HG03432 (cell line): ENCODE results near the gene APOL3.
"Not testable (repeated sequence)": the region's sequence is repeated elsewhere in the genome, so short reads cannot be mapped to it uniquely, and the experiment has no call there.

Experiments
- ATAC-seq: cut with Tn5 transposase; IDR thresholded peaks from one replicate; pipeline ENCODE4 v1.9.1; 2021; ENCODE audit warnings: mild to moderate bottlenecking, moderate library complexity; ENCODE audit not compliant: unreplicated experiment

The APOL3 gene, protein sequence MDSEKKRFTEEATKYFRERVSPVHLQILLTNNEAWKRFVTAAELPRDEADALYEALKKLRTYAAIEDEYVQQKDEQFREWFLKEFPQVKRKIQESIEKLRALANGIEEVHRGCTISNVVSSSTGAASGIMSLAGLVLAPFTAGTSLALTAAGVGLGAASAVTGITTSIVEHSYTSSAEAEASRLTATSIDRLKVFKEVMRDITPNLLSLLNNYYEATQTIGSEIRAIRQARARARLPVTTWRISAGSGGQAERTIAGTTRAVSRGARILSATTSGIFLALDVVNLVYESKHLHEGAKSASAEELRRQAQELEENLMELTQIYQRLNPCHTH

DNA sequence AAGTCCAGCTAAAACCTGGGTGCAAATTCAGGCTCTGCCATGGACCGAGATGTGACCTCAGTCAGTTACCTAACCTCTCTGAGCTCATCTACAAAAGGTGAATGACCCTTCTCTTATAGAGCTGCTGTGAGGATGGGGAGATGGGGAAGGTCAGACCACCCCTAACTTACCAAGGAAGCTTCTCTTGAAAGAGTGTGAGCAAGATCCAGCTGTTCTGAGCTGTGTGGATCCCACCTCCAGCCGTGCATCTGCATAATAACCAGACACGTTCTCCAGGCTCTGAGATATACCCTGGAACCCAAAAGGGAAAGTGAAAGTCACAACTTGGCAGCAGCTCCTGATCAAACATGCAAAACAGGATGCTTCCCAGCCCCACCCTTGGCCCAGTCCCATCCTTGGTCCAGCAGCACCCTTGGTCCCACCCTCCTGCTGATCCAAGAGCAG, at the start of gene APOL3:
TSS of gene APOL3 (minus strand) at position 257 of the 444 bp plus-strand sequence. CDS start 11,700 bp downstream, outside the sequence.
- peak; percentile 33 for ATAC-seq

DNA sequence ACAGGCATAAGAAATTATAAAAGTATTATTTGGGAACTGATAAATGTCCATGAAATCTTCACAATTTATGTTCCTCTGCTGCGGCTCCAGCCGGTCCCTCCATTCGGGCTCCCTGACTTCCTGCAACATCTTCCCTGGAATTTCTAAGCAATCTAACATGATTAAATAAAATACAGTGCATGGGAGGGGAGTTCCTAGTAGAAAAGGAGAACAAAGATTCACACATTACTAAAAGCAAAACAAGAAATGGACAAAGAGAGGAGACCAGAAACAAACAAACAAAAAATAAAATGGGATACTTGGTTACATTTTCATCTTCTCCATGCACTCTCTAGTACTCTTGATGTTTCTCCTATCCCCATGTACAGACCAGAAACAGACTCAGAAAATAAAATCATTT, 49.7 kb upstream of the APOL3 start:
- ATAC-seq = no peak

DNA sequence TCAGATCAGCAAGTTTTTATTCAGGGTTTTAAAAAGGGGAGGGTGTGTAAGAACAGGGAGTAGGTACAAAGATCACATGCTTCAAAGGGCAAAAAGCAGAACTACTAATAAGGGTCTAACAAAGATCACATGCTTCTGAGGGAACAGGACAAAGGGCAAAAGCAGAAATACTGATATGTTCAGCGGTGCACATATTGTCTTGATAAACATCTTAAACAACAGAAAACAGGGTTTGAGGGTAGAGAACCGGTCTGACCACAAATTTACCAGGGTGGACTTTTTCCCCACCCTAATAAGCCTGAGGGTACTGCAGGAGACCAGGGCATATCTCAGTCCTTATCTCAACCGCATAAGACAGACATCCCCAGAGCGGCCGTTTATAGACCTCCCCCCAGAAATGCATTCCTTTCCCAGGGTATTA, 48.9 kb upstream of the APOL3 start:
- not testable (repeated sequence) for ATAC-seq

DNA sequence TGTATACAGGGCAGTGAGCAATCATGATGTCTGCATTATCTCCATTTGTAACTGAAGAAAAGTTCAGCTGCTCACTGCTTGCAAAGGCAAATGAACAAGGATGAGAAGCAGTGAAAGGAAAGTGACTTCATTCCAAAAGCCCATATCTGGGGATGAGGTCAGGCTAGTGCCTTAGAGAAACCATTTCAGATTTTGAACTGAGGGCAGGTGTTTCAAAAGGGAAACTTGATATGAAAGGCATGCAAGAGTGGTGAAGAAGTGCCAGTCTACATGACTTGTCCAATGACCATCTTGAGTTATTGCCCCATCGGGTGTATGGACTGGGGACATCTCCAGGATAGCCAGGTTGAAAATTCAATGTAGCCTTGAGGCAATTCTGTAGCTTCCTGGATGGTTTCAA, 48.4 kb upstream of the APOL3 start:
- no peak for ATAC-seq

DNA sequence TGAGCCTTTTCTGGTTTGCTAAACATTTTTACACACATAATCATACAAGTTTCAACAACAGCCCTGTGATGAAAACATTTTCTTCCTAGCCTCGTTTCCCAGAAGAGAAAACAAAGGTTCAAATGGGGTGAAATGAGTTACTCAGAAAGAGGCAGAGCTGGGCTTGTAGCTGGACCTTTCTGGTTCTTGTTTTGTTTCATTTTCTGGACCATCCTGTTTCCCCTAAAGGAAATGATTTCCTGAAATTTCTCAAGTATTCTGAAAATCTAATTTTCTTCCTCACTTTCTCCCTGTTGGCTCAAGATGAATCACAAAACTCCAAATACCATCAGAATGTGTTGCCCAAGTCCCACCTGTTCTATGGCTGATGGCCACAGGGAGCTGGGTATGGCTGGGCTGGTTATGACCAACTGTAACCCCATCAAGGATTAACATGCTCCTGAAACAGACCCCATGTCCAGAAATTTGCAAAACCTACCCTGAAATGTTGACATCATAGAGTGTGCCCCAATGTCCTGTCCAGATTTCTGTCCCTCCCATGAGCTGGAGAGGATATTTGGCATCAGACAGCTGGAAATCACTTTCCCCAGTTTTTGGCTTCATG, 47.7 kb upstream of the APOL3 start:
- ATAC-seq = no peak

DNA sequence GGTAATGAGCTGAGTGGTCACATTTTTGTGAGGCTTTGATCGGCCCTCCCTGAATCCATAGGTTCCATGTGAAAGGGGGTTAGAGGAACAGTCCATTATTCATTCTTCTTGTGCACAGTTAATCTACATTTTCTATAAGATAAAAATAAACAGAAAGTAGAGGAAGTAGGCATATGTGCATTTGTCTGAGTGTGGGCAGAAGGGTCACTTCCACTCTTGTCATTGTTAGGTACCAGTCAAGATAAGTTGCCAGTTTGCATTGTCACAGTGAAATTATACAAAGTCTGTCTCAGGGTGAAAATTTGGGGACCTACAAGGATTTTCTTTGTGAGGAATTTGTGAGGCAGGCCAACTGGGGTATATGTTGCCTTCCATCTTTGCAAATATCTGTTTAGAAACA, 45.7 kb upstream of the APOL3 start:
- ATAC-seq = no peak

DNA sequence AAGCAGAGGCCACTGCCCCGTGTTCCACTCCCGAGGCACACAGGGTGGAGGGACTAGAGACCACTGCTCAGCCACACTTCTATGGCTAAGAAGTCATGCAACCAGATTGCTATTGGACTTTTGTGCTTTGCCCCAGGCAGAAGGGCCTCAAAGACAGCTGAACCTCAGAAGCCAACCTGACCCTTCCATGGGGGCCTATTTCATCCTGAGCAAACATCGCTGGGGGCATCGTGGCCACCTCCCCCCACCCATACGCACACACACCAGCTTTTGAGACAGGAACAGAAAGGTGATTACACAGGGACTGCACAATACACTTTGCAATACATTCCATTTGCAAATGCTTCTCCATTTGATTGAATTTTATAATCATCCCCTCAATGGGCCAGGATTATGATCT, 45.0 kb upstream of the APOL3 start:
- not testable (repeated sequence) for ATAC-seq

DNA sequence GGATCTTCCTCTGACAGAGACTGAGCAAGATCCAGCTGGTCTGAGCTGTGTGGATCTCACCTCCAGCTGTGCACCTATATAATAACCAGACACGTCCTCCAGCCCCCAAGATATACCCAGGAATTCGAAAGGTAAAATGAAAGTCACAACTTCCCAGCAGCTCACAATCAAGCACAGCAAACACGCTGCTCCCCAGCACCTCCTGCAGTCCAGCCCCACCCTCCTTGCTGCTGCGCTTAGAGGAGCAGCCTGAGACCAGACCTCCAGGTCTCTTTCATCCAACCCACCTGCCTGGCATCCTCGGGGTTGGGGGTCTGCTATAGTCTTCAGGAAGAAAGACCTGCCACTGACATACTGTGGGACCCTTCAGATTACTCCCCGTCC, 44.1 kb upstream of the APOL3 start:
- ATAC-seq = no peak

DNA sequence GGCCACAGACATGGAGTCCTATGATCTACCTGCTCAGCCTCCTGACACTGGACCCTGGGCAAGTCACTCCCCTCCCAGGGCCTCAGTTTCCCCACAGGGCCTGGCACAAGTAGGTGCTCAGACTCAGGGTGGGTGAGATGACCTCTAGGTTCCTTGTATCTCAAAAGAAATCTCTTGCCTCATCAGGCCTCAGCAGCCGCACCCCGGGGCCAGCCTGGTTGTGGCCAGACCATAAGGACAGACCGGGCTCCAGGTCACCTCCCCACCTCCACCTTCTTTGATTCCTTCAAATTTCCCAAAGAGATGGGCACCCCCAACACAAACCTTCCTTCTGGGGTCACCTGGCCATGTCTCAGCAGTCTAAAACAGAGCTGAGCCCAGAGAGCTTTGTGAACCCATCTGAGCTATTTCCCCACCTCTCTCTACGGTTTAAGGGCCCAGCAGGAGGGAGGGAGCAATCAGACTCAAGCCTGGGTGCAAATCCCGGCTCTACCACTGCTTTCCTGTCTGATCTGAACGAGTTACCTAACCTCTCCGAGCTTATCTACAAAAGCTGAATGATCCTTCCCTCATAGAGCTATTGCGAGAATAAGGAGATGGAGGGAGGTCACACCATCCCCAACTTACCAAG, 43.6 kb upstream of the APOL3 start:
- ATAC-seq = no peak

DNA sequence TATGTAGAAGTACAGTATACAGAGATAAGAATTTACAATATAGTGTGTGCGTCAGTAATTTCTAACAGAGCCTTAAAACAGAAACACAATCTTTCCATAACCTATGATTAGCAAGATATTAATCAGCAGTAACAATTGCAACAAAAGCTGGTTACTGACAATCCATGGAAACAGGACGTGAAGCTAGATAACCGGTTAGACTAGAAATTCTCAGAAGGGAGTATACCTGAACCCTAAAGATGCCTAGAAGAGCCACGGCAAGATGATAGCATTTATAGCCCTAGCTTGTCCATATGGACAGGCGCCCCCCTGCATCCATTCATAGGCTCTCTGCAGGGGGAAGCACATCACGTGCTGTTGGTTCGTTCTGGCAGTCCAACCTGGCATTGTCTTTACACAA, 42.9 kb upstream of the APOL3 start:
- ATAC-seq = not testable (repeated sequence)

DNA sequence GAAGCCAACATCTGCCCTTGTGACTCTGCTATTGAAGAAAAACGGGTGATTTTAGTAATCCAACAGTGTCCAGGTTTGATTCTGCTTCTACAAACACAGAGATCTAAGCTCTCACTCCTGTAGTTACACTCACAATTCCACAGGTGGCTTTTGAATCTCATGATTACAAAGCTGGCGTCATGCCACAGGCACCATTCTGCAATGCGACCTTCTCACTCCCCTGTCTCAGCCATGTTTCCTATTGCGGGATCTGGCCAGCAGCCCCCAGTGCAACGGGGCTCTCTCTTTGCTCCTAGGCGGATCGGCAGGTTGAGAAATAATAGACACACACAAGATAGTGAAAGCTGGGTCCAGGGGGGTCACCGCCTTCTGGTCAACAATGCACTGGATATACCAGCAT, 42.4 kb upstream of the APOL3 start:
- not testable (repeated sequence) for ATAC-seq

DNA sequence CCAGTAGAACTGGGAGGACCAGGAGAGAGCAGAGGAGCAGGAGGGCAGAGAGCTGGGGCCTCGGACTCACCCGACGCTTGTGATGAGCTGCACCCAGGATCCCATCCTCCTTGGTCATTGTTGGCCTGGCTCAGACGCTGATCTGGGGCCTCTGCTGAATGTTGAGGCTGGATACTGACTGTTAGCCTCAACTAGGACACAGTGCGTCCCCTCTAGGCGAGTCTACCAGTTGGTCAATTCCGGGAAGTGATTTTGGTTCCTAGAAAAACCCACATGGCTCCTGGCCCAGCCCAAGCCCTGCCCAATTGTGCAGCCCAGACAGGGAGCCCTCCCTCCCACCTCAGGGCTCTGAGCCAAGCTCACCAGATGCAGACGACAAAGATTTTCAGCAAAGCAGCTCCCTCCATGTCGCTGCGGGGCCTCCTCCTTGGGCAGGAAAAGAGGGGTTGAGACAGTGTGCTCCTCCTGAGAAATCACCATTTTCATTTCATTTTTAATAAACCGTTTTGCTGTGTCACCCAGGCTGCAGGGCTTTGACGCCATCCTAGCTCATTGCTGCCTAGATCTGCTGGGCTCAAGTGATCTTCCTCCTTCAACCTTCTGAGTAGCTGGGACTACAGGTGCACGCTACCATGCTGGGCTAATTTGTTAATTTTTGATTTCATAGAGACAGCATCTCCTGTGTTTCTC, 41.2 kb upstream of the APOL3 start, which contains the start of gene APOL4:
TSS of gene APOL4 (minus strand) at position 180 of the 690 bp plus-strand sequence. CDS start at position 105, 75 bp downstream.
- ATAC-seq = no peak

DNA sequence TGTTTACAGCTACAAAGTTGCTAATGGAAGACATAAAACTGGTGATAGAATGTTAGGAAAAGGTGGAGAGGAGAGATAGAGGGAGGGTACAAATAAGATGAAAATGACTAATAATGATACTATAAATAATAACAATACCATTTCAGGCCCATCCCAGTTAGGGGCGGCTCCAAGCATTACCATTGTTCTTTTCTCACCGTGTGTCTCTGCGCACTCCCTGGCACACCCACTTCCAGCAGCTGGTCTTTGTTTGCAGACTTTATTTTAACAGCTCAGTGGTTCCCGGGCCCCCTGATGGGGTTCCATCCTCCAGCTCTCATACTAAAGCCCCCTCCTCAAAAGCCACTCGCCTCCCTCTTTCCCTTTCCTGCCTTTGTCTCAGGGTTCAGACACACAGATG, 40.5 kb upstream of the APOL3 start:
- ATAC-seq = not testable (repeated sequence)

DNA sequence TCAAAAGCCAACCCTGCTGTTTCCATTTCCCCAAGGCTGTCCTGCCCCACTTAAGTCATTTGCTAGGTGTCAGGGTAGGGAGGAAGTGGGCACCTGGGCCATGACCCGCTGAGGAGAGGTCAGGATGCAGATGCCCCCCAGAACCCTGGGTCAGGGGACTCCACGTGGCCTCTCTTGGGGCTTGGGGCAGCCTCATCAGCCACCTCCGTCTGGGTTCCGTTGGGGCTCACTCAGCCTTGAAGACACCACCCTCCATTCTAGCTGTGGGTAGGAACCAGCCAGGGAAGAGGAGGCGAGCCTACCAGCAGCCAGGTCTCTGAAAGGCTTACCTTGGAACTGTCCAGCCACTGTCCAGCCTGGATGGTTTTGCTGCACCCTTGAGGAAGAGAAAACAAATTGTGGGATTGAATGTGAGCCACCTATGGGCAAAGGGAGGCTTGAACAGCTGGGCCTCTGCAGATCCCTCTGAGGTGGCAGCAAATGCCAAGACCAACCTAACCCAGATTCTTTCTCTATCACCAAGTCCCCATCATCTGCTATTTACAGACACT, 38.5 kb upstream of the APOL3 start:
- ATAC-seq = no peak

DNA sequence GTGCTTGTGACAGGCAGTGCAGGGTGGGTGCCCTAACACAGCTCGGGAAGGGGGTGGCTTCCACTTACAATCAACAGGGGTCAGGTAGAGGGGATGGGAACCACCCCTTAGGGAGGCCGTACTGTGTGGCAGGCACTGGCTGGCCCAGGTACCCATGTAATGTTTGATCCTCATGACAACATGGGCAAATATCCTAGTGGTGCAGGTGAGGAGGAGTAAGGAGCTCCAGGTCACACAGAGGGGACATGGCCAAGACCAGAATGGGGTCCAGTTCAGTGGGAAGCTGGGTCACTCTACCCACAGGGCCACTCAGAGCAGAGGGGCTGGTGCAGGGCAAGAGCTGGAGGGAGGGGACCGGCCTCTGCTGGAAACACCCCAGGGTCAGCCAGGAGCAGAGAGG, 38.0 kb upstream of the APOL3 start:
- ATAC-seq = no peak

DNA sequence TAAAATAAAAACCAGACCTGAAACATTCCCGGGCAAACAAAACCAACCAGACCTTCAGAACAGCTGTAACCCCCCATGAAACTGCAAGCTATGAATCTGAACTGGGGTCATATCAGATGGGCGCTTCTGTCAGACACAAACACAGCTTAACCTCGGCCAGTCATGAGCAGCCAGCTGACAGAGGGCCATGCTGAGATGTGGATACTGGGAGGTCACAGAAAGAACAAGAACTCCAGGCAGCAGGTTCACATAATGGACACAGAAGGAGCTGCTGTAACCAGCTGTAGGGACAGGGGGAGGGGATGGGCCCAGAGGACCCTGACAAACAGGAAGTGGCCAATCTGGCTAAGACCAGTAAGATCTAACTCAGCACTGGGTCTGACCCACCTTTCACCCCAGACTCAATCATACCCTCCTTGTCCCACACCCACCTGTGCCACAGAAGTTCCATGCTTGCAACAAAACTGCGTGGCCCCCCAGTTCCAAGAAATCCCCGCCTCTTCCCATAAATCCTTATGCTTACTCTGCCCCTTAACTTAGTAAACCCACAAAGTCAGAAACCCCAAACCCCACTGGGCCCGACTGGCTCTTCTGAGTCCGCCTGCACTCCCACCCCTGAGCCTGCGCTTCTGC, 37.1 kb upstream of the APOL3 start:
- ATAC-seq = no peak

DNA sequence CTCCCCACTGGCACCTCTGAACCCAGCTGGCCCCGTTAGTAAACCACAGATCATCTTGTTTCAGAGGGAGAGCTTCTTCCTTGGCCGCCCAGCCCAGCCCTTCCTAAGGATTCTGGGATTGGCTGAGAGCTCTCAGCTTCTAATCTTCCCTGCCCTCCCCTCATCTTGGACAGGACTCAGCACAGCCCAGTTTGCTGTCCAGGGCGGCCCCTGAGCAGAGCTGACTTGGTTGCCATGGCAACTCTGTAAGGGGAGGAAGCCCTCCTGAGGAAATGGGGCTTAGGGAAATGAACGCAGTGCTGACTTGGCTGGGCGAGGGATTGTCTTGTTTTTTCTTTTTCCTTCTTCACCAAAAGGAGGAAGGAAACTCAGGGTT, 36.5 kb upstream of the APOL3 start:
- no peak for ATAC-seq

DNA sequence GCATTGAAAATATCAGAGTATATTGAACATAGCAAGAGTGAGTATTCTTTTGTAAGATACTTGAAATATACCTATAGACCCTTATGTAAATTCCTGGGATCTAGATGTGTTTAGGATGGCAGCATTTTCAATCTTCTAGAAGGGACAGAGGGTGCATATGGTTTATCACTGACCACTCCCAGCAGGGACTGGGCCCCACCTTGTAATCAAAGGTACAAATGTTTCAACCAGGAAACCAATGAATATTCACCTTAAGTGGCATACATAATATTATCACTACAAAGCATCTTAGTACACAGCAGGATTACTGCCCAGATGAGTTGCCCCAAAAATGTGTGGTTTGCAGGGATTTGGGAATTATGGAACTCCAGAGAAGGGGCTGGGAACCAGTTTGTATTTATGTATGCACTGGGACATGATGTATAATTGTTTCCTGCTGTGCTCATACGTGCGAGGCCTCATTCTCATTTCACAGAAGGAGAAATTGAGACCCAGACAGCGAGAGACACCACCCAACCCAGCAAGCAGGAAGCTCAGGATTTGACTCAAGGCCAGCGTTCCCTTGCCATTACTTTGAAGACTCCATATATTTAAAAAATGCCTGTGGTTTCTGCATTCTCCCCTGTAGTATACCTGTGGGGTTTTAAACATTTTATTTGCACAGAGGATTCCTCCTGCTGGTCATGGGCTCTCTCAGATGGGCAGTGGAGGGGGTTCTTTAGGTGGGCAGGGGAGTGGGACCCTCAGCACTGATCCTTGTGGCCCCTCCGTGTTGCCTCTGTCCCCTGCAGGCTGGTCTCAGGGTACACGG, 35.9 kb upstream of the APOL3 start:
- no peak for ATAC-seq

DNA sequence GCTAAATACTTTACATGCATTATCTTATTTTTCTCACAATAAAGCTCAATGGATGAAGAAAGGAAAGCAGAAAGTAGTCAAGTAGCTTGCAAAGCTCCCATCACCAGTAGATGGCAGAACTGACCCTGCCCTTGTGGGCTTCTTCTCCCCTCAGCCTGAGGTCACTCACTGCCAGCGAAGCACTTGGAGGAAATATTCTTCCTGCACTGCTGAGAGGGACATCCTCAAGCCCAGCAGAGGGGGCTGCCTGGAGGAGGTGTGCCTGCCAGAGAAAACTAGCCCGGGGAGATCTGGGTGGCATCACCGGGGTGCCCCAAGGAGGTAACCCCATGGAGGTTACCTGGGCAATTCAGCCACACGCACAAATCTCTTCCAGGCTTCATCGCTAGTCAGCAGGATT, 34.4 kb upstream of the APOL3 start:
- ATAC-seq = no peak

DNA sequence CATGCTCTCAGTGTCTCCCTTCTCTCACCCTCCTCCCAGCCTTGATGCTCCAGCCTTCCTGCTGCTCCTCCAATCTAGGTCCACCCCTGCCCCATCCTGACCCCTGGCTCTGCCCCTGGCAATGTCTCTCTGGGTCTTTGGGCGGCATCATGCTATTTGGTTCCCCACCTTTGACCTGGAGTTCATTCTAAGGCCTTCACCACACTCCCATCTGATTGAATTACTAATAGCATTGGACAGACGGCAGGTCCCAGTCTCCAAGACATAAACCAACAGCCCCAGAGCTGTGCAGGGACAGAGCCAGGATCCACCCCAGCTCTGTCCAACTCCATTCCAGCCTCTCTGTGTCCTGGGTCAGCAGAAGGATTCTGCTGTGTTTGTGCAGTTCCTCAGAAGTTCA, 33.8 kb upstream of the APOL3 start:
- no peak for ATAC-seq
